Activated T-helper 2 cell treated with anti-CD3 and anti-CD28 coated beads, Interferon-gamma antibody, Interleukin-2, Interleukin-4, amounts not matched to agents 10 μg/mL and 5 μg/mL and 100 μg/mL, durations not matched to agents 14 hours and 24 hours and 36 hours (primary cell): ENCODE data around the gene SKIDA1. TPM values are rescaled to one million over a fixed set of nuclear protein-coding genes. Genes with fewer than 3 reads are reported as not detected.

Source experiments
- DNase-seq: peaks from one replicate; pipeline ENCODE4 v3.0.0; 2021; ENCODE audit warnings: low spot score
- H3K27ac Mint-ChIP-seq: one replicate; pipeline ENCODE4 v1.8.0; 2021; ENCODE audit warnings: mixed read lengths
- H3K27me3 Mint-ChIP-seq: one replicate; pipeline ENCODE4 v1.8.0; 2021; ENCODE audit warnings: low read depth, mixed read lengths
- H3K36me3 Mint-ChIP-seq: one replicate; pipeline ENCODE4 v1.8.0; 2021; ENCODE audit warnings: low read depth, mixed read lengths
- H3K4me1 Mint-ChIP-seq: one replicate; pipeline ENCODE4 v1.8.0; 2021; ENCODE audit warnings: low read depth, mixed read lengths
- H3K4me3 Mint-ChIP-seq: one replicate; pipeline ENCODE4 v1.8.0; 2021; ENCODE audit warnings: low read depth, mild to moderate bottlenecking, moderate library complexity, mixed read lengths
- H3K9me3 Mint-ChIP-seq: one replicate; pipeline ENCODE4 v1.8.0; 2021; ENCODE audit warnings: mixed read lengths
- intact Hi-C: fragments of 100-400 bp; cut with micrococcal nuclease; formaldehyde crosslinking; loops from one replicate; pipeline ENCODE4 v1.15.1; 2023
- total RNA-seq: library from RNA; stranded (reverse); gene quantifications from 2 replicates; pipeline ENCODE4 v1.2.3, GENCODE V29; 2022

Gene SKIDA1
- total RNA-seq, 1 donor from 2014 or later = 0.11 TPM

DNA sequence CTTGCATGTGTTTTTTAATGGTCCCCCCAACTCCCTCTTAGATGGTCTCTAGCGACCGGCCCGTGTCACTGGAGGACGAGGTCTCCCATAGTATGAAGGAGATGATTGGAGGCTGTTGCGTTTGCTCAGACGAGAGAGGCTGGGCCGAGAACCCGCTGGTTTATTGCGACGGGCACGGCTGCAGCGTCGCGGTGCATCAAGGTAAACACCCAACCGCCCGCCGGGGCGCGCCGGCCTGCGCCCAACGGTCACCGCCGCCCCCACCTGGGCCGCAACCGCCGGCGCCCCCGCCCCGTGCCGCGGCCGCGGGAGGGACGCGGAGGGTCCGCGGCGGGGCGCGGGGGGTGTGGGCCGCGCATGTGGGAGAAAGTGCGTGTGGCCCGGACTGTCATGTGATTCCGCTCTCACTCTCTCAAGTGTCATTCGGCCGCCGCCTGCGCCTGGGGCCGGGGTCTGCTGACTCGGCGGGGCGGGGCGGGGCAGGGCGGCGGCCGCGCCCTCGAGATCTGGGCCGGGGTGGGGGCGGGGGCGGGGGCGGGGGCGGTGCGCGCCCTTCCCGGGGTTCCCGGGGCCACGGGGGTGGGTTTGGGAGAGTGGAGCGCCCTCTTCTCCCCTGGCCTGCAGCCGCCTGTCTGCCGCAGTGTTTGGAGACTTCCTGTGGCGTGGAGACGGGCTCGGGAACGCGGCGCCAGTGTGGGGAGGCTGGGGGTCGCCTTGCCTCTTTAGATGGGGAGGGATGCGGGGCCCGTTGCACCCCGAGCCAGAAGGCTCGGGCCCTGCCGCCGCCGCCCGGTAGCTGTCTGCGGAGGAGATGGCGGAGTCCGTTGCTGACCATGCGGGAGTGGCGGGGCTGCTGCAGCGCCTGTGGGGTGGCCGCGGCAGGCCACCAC, 9.4 kb upstream of the SKIDA1 start:
- intact Hi-C loops = loop anchor here (1.0 to 5.0 kb wide), 7 partner anchors 9 to 807 kb away; partner anchors contain the start of gene COMMD3
- Mint-ChIP-seq H3K4me3 (peak overlapping the region; percentile 83), H3K9me3 (no peaks in the 10 kb centered on the region), H3K27ac (peak overlapping the region; percentile 87), H3K36me3 (peaks cover 20% of the 10 kb centered on the region), H3K27me3 (peaks cover 11% of the 10 kb centered on the region), H3K4me1 (peaks cover 20% of the 10 kb centered on the region)
- peak; percentile 40 for DNase-seq

DNA sequence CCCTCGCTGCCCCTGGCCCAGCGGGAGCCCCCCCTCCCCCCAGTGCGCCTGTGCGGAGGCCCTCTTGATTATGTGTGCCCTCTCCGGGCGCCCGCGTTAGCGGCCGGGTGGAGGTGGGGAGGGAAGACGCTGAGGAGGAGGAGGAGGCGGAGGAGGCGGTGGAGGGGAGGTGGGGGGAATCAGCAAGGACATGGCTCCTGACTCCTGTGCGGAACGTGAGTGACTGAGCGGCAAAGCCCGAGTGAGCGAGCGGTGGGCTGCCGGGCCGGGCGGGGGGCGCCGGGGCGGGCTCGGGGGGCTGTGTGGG, 8.8 kb upstream of the SKIDA1 start:
- Mint-ChIP-seq H3K4me1 (peaks cover 20% of the 10 kb centered on the region), H3K36me3 (peaks cover 17% of the 10 kb centered on the region), H3K4me3 (peak overlapping the region; percentile 83), H3K9me3 (no peaks in the 10 kb centered on the region), H3K27ac (peak overlapping the region; percentile 87), H3K27me3 (peaks cover 15% of the 10 kb centered on the region)
- intact Hi-C loops = loop anchor here (1.0 to 5.0 kb wide), 7 partner anchors 8 to 808 kb away; partner anchors contain the start of gene COMMD3
- DNase-seq = no peak

- H3K27me3 Mint-ChIP-seq = peaks cover 20% of the 10 kb centered on the region
- intact Hi-C loops = loop anchor here (1.0 to 5.0 kb wide), 8 partner anchors 7 to 809 kb away; partner anchors contain the start of gene COMMD3
These were observed 8.2 kb upstream of the SKIDA1 start, which contains the start of gene MLLT10 for GRCh38 chr10:21533467-21534279. Gene MLLT10, plus strand, starts transcription at chr10:21534232. Its CDS starts 413 bp downstream, at chr10:21534645.

GRCh38 chr10:21532694-21533466, 7.4 kb upstream of the SKIDA1 start:
- H3K9me3 Mint-ChIP-seq = no peaks in the 10 kb centered on the region
- DNase-seq = no peak
- H3K27me3 Mint-ChIP-seq = peaks cover 28% of the 10 kb centered on the region
- peak overlapping the region; percentile 89 for H3K27ac Mint-ChIP-seq
- intact Hi-C loops = loop anchor here (2.0 to 5.0 kb wide), 7 partner anchors 14 to 809 kb away; partner anchors contain the start of gene COMMD3
- H3K4me1 Mint-ChIP-seq = peaks cover 21% of the 10 kb centered on the region
- H3K4me3 Mint-ChIP-seq = peak overlapping the region; percentile 85
- H3K36me3 Mint-ChIP-seq = peaks cover 10% of the 10 kb centered on the region

More at GRCh38 chr10:21533467-21534279, 8.2 kb upstream of the SKIDA1 start, which contains the start of gene MLLT10:
- H3K36me3 Mint-ChIP-seq = peaks cover 13% of the 10 kb centered on the region
- peak within 1 kb of the TSS; percentile 85 for H3K4me3 Mint-ChIP-seq
- H3K27ac Mint-ChIP-seq = peak within 1 kb of the TSS; percentile 89
- H3K9me3 Mint-ChIP-seq = no peaks in the 10 kb centered on the region
- DNase-seq = peak; percentile 88
- peaks cover 19% of the 10 kb centered on the region for H3K4me1 Mint-ChIP-seq

DNA sequence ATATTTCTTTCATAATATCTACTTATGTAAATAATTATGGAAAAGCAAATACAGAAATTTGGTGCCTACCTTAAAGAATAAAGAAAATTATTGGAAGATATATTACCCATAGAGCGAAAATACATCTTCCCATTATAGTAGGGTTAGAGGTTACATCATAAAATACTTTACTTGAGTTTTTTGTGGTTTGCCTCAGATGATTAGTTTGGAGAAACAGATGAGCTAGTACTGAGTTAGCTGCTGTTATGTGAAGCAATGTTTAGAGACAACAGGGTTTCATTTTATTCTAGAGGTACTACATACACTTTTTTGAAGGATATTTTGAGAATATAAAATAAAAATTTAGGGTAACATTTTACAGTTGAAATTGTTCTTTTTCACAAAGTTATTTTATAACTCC, 5.7 kb upstream of the SKIDA1 start:
- Mint-ChIP-seq H3K27ac (no peak overlapping the region), H3K4me3 (no peak overlapping the region), H3K4me1 (peaks cover 29% of the 10 kb centered on the region), H3K36me3 (peaks cover 6% of the 10 kb centered on the region), H3K9me3 (no peaks in the 10 kb centered on the region), H3K27me3 (peaks cover 38% of the 10 kb centered on the region)
- intact Hi-C loops = loop anchor here (5.0 kb wide), 6 partner anchors 34 to 811 kb away; partner anchors contain the start of gene COMMD3
- DNase-seq = no peak

DNA sequence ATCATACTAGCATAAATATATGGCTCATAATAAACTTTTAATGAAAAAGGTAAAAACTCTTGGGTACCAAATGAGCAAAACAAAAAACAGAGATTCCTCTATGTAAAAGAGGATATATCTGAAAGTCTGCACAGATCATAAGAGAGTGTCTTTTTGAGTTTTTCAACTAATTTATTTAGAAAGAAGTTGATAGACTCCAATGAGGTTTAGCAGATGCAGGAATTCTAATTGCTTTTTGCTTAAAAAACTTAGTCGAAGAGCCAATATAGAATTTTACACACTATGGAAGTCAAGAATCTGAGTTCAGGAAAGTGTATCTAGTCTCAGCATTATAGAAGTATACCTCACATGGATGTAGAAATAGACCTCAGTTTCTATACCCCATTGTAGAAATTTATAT, 5.2 kb upstream of the SKIDA1 start:
- H3K4me1 Mint-ChIP-seq = peaks cover 29% of the 10 kb centered on the region
- no peak overlapping the region for H3K4me3 Mint-ChIP-seq
- H3K27me3 Mint-ChIP-seq = peaks cover 38% of the 10 kb centered on the region
- H3K36me3 Mint-ChIP-seq = peaks cover 6% of the 10 kb centered on the region
- no peak overlapping the region for H3K27ac Mint-ChIP-seq
- H3K9me3 Mint-ChIP-seq = no peaks in the 10 kb centered on the region
- no peak for DNase-seq
- intact Hi-C loops = loop anchor here (5.0 kb wide), 6 partner anchors 33 to 812 kb away; partner anchors contain the start of gene COMMD3

DNA sequence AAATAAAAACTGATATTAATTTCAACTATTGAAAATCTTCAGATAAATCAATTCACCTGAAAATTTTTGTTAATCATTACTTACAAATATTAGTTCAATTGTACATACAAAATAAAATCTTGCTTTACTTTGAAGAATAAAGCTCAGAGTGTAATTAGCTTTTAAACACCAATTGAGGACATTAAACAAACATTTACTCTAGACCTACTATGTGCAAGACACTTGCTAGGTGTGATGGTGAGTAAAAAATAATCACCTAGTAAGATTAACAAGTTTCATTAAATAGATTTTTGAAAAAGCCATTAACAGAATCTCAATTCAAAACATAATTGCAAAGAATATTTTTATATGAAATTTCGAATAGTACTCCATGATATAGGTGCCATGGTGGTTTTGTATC, 4.7 kb upstream of the SKIDA1 start:
- H3K4me3 Mint-ChIP-seq = no peak overlapping the region
- peaks cover 30% of the 10 kb centered on the region for H3K4me1 Mint-ChIP-seq
- peaks cover 1% of the 10 kb centered on the region for H3K36me3 Mint-ChIP-seq
- H3K9me3 Mint-ChIP-seq = no peaks in the 10 kb centered on the region
- intact Hi-C loops = loop anchor here (5.0 kb wide), 6 partner anchors 33 to 812 kb away; partner anchors contain the start of gene COMMD3
- DNase-seq = no peak
- no peak overlapping the region for H3K27ac Mint-ChIP-seq
- peaks cover 39% of the 10 kb centered on the region for H3K27me3 Mint-ChIP-seq

DNA sequence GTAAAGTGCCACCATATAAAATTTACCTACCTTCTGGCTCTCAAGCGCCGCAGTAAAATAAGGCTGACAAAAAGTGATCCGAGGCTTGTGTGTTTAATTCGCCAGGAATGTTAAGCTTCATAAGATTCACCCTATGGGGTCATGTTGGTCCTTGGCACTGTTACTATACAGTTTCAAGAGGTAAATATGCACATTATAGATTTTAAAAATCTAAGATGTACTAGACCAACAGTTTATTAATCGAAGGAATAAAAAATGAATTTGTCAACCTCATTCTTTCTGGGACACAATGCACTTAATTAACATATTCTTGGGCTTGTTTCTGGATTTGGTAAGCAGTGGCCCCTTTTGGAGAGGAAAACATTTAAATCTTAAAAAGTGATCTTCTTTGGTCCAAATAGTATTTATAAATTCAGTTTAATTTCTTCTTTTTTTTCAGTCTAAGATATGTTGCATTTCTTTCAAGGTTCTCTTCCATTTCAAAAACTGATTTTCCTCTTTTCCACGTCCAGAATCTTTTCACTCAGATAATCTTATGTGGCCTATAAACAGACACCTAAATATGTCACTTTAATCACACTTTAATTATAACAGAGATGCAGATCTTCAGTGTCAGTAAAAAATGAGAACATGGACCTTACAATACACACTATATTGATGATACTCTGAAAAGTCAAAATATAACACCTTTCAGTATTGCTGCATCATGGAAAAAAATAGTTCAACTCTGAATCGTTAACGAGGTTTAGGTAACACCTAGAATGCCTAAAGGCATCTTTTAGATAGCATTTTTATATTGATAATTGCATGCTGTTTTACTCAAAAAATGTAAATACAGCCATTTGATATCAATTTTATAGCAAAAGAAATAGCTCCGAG, 3.8 kb upstream of the SKIDA1 start:
- peaks cover 45% of the 10 kb centered on the region for H3K27me3 Mint-ChIP-seq
- no peak overlapping the region for H3K27ac Mint-ChIP-seq
- intact Hi-C loops = loop anchor here (5.0 kb wide), 1 partner anchor 903 kb away; no protein-coding TSS in a partner anchor

GRCh38 chr10:21528236-21529031, 3.0 kb upstream of the SKIDA1 start:
- no peak for DNase-seq
- intact Hi-C loops = loop anchor here (5.0 kb wide), 1 partner anchor 904 kb away; no protein-coding TSS in a partner anchor
- H3K27me3 Mint-ChIP-seq = peaks cover 47% of the 10 kb centered on the region
- no peaks in the 10 kb centered on the region for H3K36me3 Mint-ChIP-seq
- H3K4me3 Mint-ChIP-seq = no peak overlapping the region
- H3K27ac Mint-ChIP-seq = no peak overlapping the region
- H3K9me3 Mint-ChIP-seq = no peaks in the 10 kb centered on the region
- peaks cover 34% of the 10 kb centered on the region for H3K4me1 Mint-ChIP-seq

More for the DNA sequence above, 3.8 kb upstream of the SKIDA1 start:
- Mint-ChIP-seq H3K4me3 (no peak overlapping the region), H3K4me1 (peaks cover 36% of the 10 kb centered on the region), H3K36me3 (no peaks in the 10 kb centered on the region), H3K9me3 (no peaks in the 10 kb centered on the region)
- no peak for DNase-seq

- Mint-ChIP-seq H3K27ac (no peak overlapping the region), H3K9me3 (no peaks in the 10 kb centered on the region), H3K4me1 (peaks cover 27% of the 10 kb centered on the region), H3K4me3 (peak overlapping the region; percentile 55), H3K36me3 (no peaks in the 10 kb centered on the region), H3K27me3 (peaks cover 46% of the 10 kb centered on the region)
- intact Hi-C loops = loop anchor here (5.0 kb wide), 1 partner anchor 905 kb away; no protein-coding TSS in a partner anchor
- DNase-seq = no peak
These were observed 2.2 kb upstream of the SKIDA1 start for GRCh38 chr10:21527598-21528235.
